H4 (cell line): ENCODE data around the gene GPBP1L1. TPM values are rescaled to one million over a fixed set of nuclear protein-coding genes. Genes with fewer than 3 reads are reported as not detected.

ENCODE experiments used
- DNase-seq: peaks from one replicate; pipeline ENCODE4 v3.0.0-alpha.2; 2015; ENCODE audit warnings: low spot score
- total RNA-seq: library from RNA; depleted of rRNA; stranded (reverse); fragments of >200 nt; shearing (Covaris generic); gene quantifications from 2 replicates; pipeline ENCODE4 v1.2.3, GENCODE V29; 2014; rRNA removed

Gene GPBP1L1
- total RNA-seq, 1 experiment from 2014 or later = 151 TPM

GRCh38 chr1:45586769-45587168 is 99.6 kb downstream of the GPBP1L1 start:
- no peak for DNase-seq

GRCh38 chr1:45585496-45586075 is 100.7 kb downstream of the GPBP1L1 start:
- no peak for DNase-seq

GRCh38 chr1:45585110-45585426 is 101.3 kb downstream of the GPBP1L1 start:
- no peak for DNase-seq

GRCh38 chr1:45584351-45585109 is 101.8 kb downstream of the GPBP1L1 start:
- DNase-seq = peak; percentile 80

GRCh38 chr1:45583666-45584350 is 102.5 kb downstream of the GPBP1L1 start, which contains the start of gene NASP:
Gene NASP, plus strand, starts transcription at chr1:45584041. Its CDS starts 106 bp downstream, at chr1:45584147.
- peak; percentile 70 for DNase-seq

GRCh38 chr1:45583264-45583665 is 103.1 kb downstream of the GPBP1L1 start:
- peak; percentile 98 for DNase-seq

Other genes starting within 250 kb of the GPBP1L1 start
- gene TESK2, start 195.4 kb downstream of the GPBP1L1 start, total RNA-seq = 1.5 and 2.7 TPM in 2 replicates
- 1.8 and 3.9 TPM in 2 replicates for gene CCDC163, start 186.5 kb downstream of the GPBP1L1 start, total RNA-seq
- gene MMACHC, start 186.2 kb downstream of the GPBP1L1 start, total RNA-seq = 3.2 TPM in 2 replicates
- gene PRDX1, start 164.6 kb downstream of the GPBP1L1 start, total RNA-seq = 2,740 and 3,006 TPM in 2 replicates
- 195 and 202 TPM in 2 replicates for gene AKR1A1, start 135.7 kb downstream of the GPBP1L1 start, total RNA-seq
- gene NASP, start 102.5 kb downstream of the GPBP1L1 start, total RNA-seq = 167 and 237 TPM in 2 replicates
- gene CCDC17, start 62.5 kb downstream of the GPBP1L1 start, total RNA-seq = 0.27 TPM in 1 of 2 replicates, not detected in the other
- gene TMEM69, start 1.6 kb upstream of the GPBP1L1 start, total RNA-seq = 29.0 and 42.3 TPM in 2 replicates
- 7.3 and 9.6 TPM in 2 replicates for gene IPP, start 64.1 kb upstream of the GPBP1L1 start, total RNA-seq
- 8.8 and 9.6 TPM in 2 replicates for gene MAST2, start 117.1 kb upstream of the GPBP1L1 start, total RNA-seq